Measurements from ENCODE around the gene FERMT3. TPM values are rescaled to one million over a fixed set of nuclear protein-coding genes. Genes with fewer than 3 reads are reported as not detected.

Gene FERMT3
- total and polyA plus RNA-seq, 2 of the 13 experiments (the other 11 are each of a cell fraction or from before 2014, with no cell fraction given), result 0.29 TPM; not detected in 1

DNA sequence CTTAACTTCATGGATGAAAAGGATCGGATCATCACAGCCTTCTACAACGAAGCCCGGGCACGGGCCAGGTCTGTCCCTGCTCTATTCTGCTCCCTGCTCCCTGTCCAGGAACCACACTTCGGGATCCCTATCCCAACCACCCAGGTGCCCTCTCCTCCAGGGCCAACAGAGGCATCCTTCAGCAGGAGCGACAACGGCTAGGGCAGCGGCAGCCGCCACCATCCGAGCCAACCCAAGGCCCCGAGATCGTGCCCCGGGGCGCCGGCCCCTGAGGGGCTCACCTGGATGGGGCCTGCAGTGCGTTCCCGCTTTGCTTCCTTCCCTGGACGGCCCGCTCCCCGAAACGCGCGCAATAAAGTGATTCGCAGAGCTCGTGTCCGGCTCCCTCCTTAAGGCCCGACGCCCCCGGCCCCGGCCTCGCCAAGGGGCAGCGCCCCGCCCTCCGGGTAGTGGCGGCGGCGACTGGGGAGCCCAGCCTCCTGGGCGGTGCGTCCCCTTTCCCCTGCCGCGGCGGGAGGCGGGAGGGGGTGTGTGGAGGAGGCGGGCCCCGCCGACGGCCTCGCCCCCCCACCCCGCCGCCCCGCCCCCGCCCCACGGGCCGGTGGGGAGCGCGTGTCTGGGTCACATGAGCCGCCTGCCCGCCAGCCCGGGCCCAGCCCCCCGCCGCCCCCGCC, 27.5 kb downstream of the FERMT3 start, which contains the start of gene VEGFB (continued):
- TF ChIP-seq, protein P1, sequence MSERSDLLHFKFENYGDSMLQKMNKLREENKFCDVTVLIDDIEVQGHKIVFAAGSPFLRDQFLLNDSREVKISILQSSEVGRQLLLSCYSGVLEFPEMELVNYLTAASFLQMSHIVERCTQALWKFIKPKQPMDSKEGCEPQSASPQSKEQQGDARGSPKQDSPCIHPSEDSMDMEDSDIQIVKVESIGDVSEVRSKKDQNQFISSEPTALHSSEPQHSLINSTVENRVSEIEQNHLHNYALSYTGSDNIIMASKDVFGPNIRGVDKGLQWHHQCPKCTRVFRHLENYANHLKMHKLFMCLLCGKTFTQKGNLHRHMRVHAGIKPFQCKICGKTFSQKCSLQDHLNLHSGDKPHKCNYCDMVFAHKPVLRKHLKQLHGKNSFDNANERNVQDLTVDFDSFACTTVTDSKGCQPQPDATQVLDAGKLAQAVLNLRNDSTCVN (CRISPR knock-in tag; IDR thresholded peaks at IDR 0.05; ENCODE audit: borderline replicate concordance), result no peak
- TF ChIP-seq RBFOX2 (IDR thresholded peaks at IDR 0.05; ENCODE audit: low read depth, low read length) (peak; percentile 21; the same call in 1 of the 2 replicates), ZNF777 (CRISPR knock-in tag; IDR thresholded peaks at IDR 0.05) (no peak; the same call in none of the 2 replicates), POLR2A (IDR thresholded peaks at IDR 0.05; ENCODE audit: insufficient read depth in 1 of 2, low read depth in 2 of 2, low read length in 2 of 2) (no peak), ZNF556 (CRISPR knock-in tag; IDR thresholded peaks at IDR 0.05; ENCODE audit: borderline replicate concordance) (0 out of 2 replicates have a peak, but pooled peaks have one; percentile 36), HNRNPK (IDR thresholded peaks at IDR 0.05; ENCODE audit: low read depth, low read length, poor library complexity, severe bottlenecking) (peak; percentile 36), MTF2 (CRISPR knock-in tag; IDR thresholded peaks at IDR 0.05; ENCODE audit: borderline replicate concordance) (no peak), AGO1 (IDR thresholded peaks at IDR 0.05; ENCODE audit: low read depth, low read length, poor library complexity, severe bottlenecking) (peak; percentile 87), HNF1B (CRISPR knock-in tag; IDR thresholded peaks at IDR 0.05) (0 out of 2 replicates have a peak, but pooled peaks have one; percentile 17), HNF4G (IDR thresholded peaks at IDR 0.05; ENCODE audit: borderline replicate concordance, low read depth, low read length) (no peak), HNF4G (CRISPR knock-in tag; IDR thresholded peaks at IDR 0.05; ENCODE audit: borderline replicate concordance, low read depth) (no peak), ZFP90 (CRISPR knock-in tag; IDR thresholded peaks at IDR 0.05; ENCODE audit: borderline replicate concordance) (peak; percentile 27; the same call in 1 of the 2 replicates), SYNCRIP (IDR thresholded peaks at IDR 0.05; ENCODE audit: insufficient read depth, low read depth, low read length) (no peak), ZNF782 (CRISPR knock-in tag; IDR thresholded peaks at IDR 0.05; ENCODE audit: borderline replicate concordance) (no peak), KDM2A (CRISPR knock-in tag; IDR thresholded peaks at IDR 0.05; ENCODE audit: borderline replicate concordance, low read depth) (peak; percentile 51; the same call in 1 of the 2 replicates), LCORL (IDR thresholded peaks at IDR 0.05) (no peak), LCORL (CRISPR knock-in tag; IDR thresholded peaks at IDR 0.05) (peak; percentile 30; the same call in 1 of the 2 replicates)
- TF ChIP-seq, protein P2, sequence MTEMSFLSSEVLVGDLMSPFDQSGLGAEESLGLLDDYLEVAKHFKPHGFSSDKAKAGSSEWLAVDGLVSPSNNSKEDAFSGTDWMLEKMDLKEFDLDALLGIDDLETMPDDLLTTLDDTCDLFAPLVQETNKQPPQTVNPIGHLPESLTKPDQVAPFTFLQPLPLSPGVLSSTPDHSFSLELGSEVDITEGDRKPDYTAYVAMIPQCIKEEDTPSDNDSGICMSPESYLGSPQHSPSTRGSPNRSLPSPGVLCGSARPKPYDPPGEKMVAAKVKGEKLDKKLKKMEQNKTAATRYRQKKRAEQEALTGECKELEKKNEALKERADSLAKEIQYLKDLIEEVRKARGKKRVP (CRISPR knock-in tag; IDR thresholded peaks at IDR 0.05), result no peak
- TF ChIP-seq, protein P3, sequence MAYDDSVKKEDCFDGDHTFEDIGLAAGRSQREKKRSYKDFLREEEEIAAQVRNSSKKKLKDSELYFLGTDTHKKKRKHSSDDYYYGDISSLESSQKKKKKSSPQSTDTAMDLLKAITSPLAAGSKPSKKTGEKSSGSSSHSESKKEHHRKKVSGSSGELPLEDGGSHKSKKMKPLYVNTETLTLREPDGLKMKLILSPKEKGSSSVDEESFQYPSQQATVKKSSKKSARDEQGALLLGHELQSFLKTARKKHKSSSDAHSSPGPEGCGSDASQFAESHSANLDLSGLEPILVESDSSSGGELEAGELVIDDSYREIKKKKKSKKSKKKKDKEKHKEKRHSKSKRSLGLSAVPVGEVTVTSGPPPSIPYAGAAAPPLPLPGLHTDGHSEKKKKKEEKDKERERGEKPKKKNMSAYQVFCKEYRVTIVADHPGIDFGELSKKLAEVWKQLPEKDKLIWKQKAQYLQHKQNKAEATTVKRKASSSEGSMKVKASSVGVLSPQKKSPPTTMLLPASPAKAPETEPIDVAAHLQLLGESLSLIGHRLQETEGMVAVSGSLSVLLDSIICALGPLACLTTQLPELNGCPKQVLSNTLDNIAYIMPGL (CRISPR knock-in tag; IDR thresholded peaks at IDR 0.05; ENCODE audit: borderline replicate concordance in 1 of 2, low read depth in 1 of 2), result peak in 1 of 2 experiments; percentile 38; a peak in 2 of 4 replicates
- TF ChIP-seq, protein P4, sequence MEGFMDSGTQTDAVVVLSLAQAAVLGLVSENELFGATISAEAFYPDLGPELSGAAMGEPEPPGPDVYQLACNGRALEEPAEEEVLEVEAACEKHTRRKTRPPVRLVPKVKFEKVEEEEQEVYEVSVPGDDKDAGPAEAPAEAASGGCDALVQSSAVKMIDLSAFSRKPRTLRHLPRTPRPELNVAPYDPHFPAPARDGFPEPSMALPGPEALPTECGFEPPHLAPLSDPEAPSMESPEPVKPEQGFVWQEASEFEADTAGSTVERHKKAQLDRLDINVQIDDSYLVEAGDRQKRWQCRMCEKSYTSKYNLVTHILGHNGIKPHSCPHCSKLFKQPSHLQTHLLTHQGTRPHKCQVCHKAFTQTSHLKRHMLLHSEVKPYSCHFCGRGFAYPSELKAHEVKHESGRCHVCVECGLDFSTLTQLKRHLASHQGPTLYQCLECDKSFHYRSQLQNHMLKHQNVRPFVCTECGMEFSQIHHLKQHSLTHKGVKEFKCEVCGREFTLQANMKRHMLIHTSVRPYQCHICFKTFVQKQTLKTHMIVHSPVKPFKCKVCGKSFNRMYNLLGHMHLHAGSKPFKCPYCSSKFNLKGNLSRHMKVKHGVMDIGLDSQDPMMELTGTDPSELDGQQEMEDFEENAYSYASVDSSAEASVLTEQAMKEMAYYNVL (CRISPR knock-in tag; IDR thresholded peaks at IDR 0.05; ENCODE audit: borderline replicate concordance), result no peak
